GM06990 (cell line): ENCODE data around the gene PGBD5.

Experiments used
- DNase-seq: peaks from one replicate; pipeline ENCODE4 v3.0.0-alpha.2; 2011; ENCODE audit not compliant: insufficient read length; ENCODE audit errors: extremely low read depth
- H3K27me3 ChIP-seq: replicated peaks from 2 replicates; pipeline ENCODE4 v1.6.0; 2011; ENCODE audit warnings: low read length; ENCODE audit not compliant: control insufficient read depth, insufficient read depth
- H3K36me3 ChIP-seq: 2 replicates; pipeline ENCODE4 v1.5.1; 2011; ENCODE audit warnings: low read length; ENCODE audit not compliant: control insufficient read depth, insufficient read depth
- H3K4me3 ChIP-seq: replicated peaks from 2 replicates; pipeline ENCODE4 v1.5.1; 2011; ENCODE audit warnings: low read depth, mild to moderate bottlenecking, control low read depth, low read length
- CTCF ChIP-seq: IDR thresholded peaks from 2 replicates; pipeline ENCODE4 v1.5.1; 2011; ENCODE audit warnings: low read length, control low read depth, mild to moderate bottlenecking, inconsistent platforms; ENCODE audit not compliant: insufficient read depth, poor library complexity, severe bottlenecking

The PGBD5 gene

DNA sequence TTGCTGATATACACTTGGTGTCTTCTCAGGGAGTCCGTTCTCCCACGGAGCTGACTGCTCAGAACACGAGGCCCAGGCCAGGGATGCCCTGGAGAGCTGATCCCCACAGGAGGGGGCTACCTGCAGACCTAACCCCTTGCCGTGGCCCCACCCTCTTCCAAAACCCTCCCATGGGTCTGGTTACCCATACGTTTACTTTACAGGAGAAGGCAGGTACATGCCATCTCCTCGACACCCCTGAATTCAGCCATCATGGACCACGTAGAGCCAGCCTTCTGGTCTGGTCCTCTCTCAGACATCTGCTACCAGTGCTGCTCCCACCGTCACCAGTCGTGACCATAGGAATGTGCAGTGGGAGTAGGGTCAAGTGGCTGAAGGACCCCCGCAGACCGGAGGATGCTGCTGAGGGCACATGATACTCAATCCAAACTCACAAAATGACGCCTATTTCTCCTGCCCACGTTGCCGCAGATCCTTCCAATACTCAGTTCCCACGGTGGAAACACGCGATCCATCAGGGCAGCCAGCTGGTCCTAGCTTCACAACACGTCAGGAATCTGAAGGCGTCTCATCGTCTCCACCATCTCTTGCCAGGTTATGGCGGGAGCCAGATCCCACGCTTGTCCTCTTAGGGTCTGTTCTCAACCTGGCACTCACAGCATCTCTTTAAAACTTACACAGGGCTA, 26.7 kb downstream of the PGBD5 start:
- Histone ChIP-seq H3K27me3 (no peaks in the 10 kb centered on the region), H3K36me3 (no peaks in the 10 kb centered on the region), H3K4me3 (no peak overlapping the region)
- no peak for DNase-seq
- TF ChIP-seq CTCF, result no peak

- Histone ChIP-seq H3K36me3 (no peaks in the 10 kb centered on the region), H3K4me3 (no peak overlapping the region), H3K27me3 (no peaks in the 10 kb centered on the region)
- no peak for TF ChIP-seq CTCF
- DNase-seq, result no peak
These were observed 27.3 kb downstream of the PGBD5 start for GRCh38 chr1:230398856-230399255.

DNA sequence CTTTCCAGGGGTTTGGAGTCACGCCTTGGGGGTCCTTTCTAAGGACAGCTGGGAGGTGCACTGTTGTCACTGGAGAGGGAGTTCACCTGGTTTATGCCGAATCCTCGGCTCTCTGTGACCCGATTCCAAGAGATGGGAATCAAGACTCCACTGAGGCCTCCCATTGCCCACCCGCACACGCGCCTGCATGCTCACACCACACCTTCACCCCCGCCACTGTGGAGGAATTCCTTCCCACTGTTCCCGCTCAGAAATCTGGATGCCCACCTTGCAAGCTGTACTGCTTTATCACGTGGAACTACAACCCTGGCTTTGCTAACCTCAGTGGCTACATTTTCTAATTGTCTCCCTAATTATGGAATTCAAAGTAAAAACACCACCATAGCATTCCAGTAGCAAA, 29.2 kb downstream of the PGBD5 start:
- no peak for TF ChIP-seq CTCF
- Histone ChIP-seq H3K27me3 (no peaks in the 10 kb centered on the region), H3K4me3 (no peak overlapping the region), H3K36me3 (no peaks in the 10 kb centered on the region)
- no peak for DNase-seq

- H3K27me3 ChIP-seq, result no peaks in the 10 kb centered on the region
- TF ChIP-seq CTCF, result no peak
- no peak overlapping the region for H3K4me3 ChIP-seq
These were observed 30.2 kb downstream of the PGBD5 start for GRCh38 chr1:230395932-230396331.

GRCh38 chr1:230394741-230395140, 31.4 kb downstream of the PGBD5 start:
- Histone ChIP-seq H3K4me3 (no peak overlapping the region), H3K27me3 (no peaks in the 10 kb centered on the region), H3K36me3 (no peaks in the 10 kb centered on the region)
- DNase-seq, result no peak
- TF ChIP-seq CTCF, result no peak

More at GRCh38 chr1:230395932-230396331, 30.2 kb downstream of the PGBD5 start:
- H3K36me3 ChIP-seq, result no peaks in the 10 kb centered on the region
- DNase-seq, result no peak

- Histone ChIP-seq H3K27me3 (no peaks in the 10 kb centered on the region), H3K36me3 (no peaks in the 10 kb centered on the region), H3K4me3 (no peak overlapping the region)
- DNase-seq, result no peak
- no peak for TF ChIP-seq CTCF
These were observed 32.0 kb downstream of the PGBD5 start for GRCh38 chr1:230394134-230394533.
